GM20431 (cell line): ENCODE results near the gene ARHGAP22.
"Not testable (repeated sequence)": the region's sequence is repeated elsewhere in the genome, so short reads cannot be mapped to it uniquely, and the experiment has no call there.

ENCODE experiments used
- in situ Hi-C: fragments of 300-500 bp; cut with MseI, MboI; formaldehyde crosslinking; loops from one replicate; pipeline ENCODE4 v1.15.0; 2020; ENCODE audit warnings: low sequenced_read_pairs; ENCODE audit not compliant: unreplicated experiment

The ARHGAP22 gene

GRCh38 chr10:48447356-48448215 lies 157.3 kb downstream of the ARHGAP22 start:
- in situ Hi-C loops, result no loop called here

- in situ Hi-C loops, result no loop called here
Measured at GRCh38 chr10:48446785-48447184, 158.1 kb downstream of the ARHGAP22 start.

GRCh38 chr10:48445932-48446331 lies 158.9 kb downstream of the ARHGAP22 start:
- in situ Hi-C loops, result no loop called here

- in situ Hi-C loops, result no loop called here
Measured at GRCh38 chr10:48444861-48445841, 159.7 kb downstream of the ARHGAP22 start.

GRCh38 chr10:48444266-48444665 lies 160.6 kb downstream of the ARHGAP22 start:
- in situ Hi-C loops, result no loop called here

GRCh38 chr10:48442809-48443177 lies 162.1 kb downstream of the ARHGAP22 start:
- in situ Hi-C loops, result no loop called here

- in situ Hi-C loops, result no loop called here
Measured at GRCh38 chr10:48442090-48442808, 162.6 kb downstream of the ARHGAP22 start.

- in situ Hi-C loops, result no loop called here
Measured at GRCh38 chr10:48440771-48441170, 164.1 kb downstream of the ARHGAP22 start.

GRCh38 chr10:48439581-48440041 lies 165.3 kb downstream of the ARHGAP22 start:
- in situ Hi-C loops, result no loop called here

- in situ Hi-C loops, result no loop called here
Measured at GRCh38 chr10:48439031-48439430, 165.8 kb downstream of the ARHGAP22 start.

- in situ Hi-C loops, result no loop called here
Measured at GRCh38 chr10:48437546-48437945, 167.3 kb downstream of the ARHGAP22 start.

- in situ Hi-C loops, result no loop called here
Measured at GRCh38 chr10:48431871-48432270, 173.0 kb downstream of the ARHGAP22 start.

GRCh38 chr10:48430402-48430993 lies 174.4 kb downstream of the ARHGAP22 start:
- in situ Hi-C loops, result no loop called here

GRCh38 chr10:48429309-48429708 lies 175.6 kb downstream of the ARHGAP22 start:
- in situ Hi-C loops, result no loop called here

GRCh38 chr10:48428896-48429295 lies 176.0 kb downstream of the ARHGAP22 start:
- in situ Hi-C loops, result no loop called here

GRCh38 chr10:48423884-48424283 lies 181.0 kb downstream of the ARHGAP22 start:
- in situ Hi-C loops, result no loop called here

GRCh38 chr10:48421862-48422261 lies 183.0 kb downstream of the ARHGAP22 start:
- in situ Hi-C loops, result not testable (repeated sequence)

GRCh38 chr10:48419714-48420113 lies 185.2 kb downstream of the ARHGAP22 start:
- in situ Hi-C loops, result no loop called here

- in situ Hi-C loops, result no loop called here
Measured at GRCh38 chr10:48418189-48418788, 186.6 kb downstream of the ARHGAP22 start.
